Spleen (tissue), 11 donors: ENCODE measurements around the gene AP4B1. TPM values are rescaled to one million over a fixed set of nuclear protein-coding genes. Genes with fewer than 3 reads are reported as not detected.
A peak's percentile ranks its signal among the peaks of the same experiment; 100 is the strongest.
"Not testable (repeated sequence)": the region's sequence is repeated elsewhere in the genome, so short reads cannot be mapped to it uniquely, and the experiment has no call there.

Source experiments
- DNase-seq: peaks from one replicate; pipeline ENCODE4 v3.0.0-alpha.2; 2020
- H3K27ac ChIP-seq, 8 donors: fragments of 200-600 bp; sonication (generic) in 7 of 8; 1 replicate in 4 of 8; 2 replicates in 4 of 8; pipeline versions ENCODE4 v1.5.0 to v1.8.0; 2016 to 2021; ENCODE audit warnings: inconsistent platforms in 4 of 8, mild to moderate bottlenecking in 4 of 8, moderate library complexity in 1 of 8
- H3K27me3 ChIP-seq, 7 donors: fragments of 200-600 bp; sonication (generic) in 6 of 7; replicated peaks in 1 of 7; 1 replicate in 4 of 7; 2 replicates in 3 of 7; pipeline versions ENCODE4 v1.5.0 to v1.8.0; 2016 to 2021; ENCODE audit warnings: inconsistent platforms in 3 of 7, mild to moderate bottlenecking in 1 of 7
- H3K36me3 ChIP-seq, 6 donors: fragments of 200-600 bp; sonication (generic) in 5 of 6; 1 replicate in 4 of 6; 2 replicates in 2 of 6; pipeline versions ENCODE4 v1.5.0 to v1.8.0; 2016 to 2021; ENCODE audit warnings: inconsistent platforms in 2 of 6
- H3K4me1 ChIP-seq, 6 donors: fragments of 200-600 bp; sonication (generic) in 5 of 6; 1 replicate in 3 of 6; 2 replicates in 3 of 6; pipeline versions ENCODE4 v1.5.0 to v1.8.0; 2016 to 2021; ENCODE audit warnings: inconsistent platforms in 3 of 6
- H3K4me3 ChIP-seq, 8 donors: fragments of 200-600 bp; sonication (generic) in 7 of 8; 1 replicate in 4 of 8; 2 replicates in 4 of 8; pipeline versions ENCODE4 v1.5.0 to v1.8.0; 2016 to 2021; ENCODE audit warnings: inconsistent platforms in 4 of 8, mild to moderate bottlenecking in 4 of 8, moderate library complexity in 2 of 8
- H3K9me3 ChIP-seq, 8 donors: fragments of 200-600 bp; sonication (generic) in 7 of 8; 1 replicate in 4 of 8; 2 replicates in 4 of 8; pipeline versions ENCODE4 v1.5.0 to v1.8.0; 2016 to 2021; ENCODE audit warnings: inconsistent platforms in 4 of 8
- POLR2A ChIP-seq, 3 donors: fragments of 450-650 bp; IDR thresholded peaks; one replicate each; pipeline ENCODE4 v1.5.1; 2017; ENCODE audit warnings: antibody characterized with exemption in 3 of 3, mild to moderate bottlenecking in 1 of 3
- POLR2AphosphoS5 ChIP-seq, 3 donors: sonication (generic); formaldehyde crosslinking; IDR thresholded peaks; one replicate each; pipeline ENCODE4 v1.5.1; 2017; ENCODE audit warnings: antibody characterized with exemption in 3 of 3
- WGBS, 5 donors: extraction: QIAGEN DNeasy Blood & Tissue Kit in 3 of 5; methylation state at CpG; one replicate each; pipeline versions ENCODE4 v1.1.5 to v1.1.7; 2013 to 2018; 5-methylcytosine and 5-hydroxymethylcytosine counted together
- intact Hi-C: fragments of 100-400 bp; cut with DNase I; formaldehyde crosslinking; loops from one replicate; pipeline ENCODE4 v1.15.0; 2023; ENCODE audit warnings: low total_unique reads
- polyA plus RNA-seq, 3 donors: library from polyadenylated mRNA; stranded (reverse); fragments of 200-250 nt; gene quantifications; one replicate each; pipeline ENCODE4 v1.2.1, GENCODE V29; 2013
- total RNA-seq, 7 donors: library from RNA; depleted of rRNA in 3 of 7; stranded (reverse); fragments of >200 nt in 3 of 7; fragmentation: NEBNext Ultra II Directional in 4 of 7; extraction: Animal tissue kit (Norgen Biotek cat#: 25700) in 4 of 7; gene quantifications; one replicate each; pipeline versions ENCODE4 v1.1.0 to v1.2.1, GENCODE V29; 2016 to 2021
- TF ChIP-seq, protein P1 (sequence below), 11 experiments: fragments of 200-600 bp in 7 of 11; fragments of 450-650 bp in 4 of 11; sonication (generic) in 4 of 11; IDR thresholded peaks in 8 of 11; conservative IDR thresholded peaks in 3 of 11; 1 replicate in 7 of 11; 2 replicates in 4 of 11; pipeline versions ENCODE4 v1.4.0 to v1.8.0; 2016 to 2021; ENCODE audit warnings: antibody characterized with exemption in 11 of 11, inconsistent platforms in 4 of 11, mild to moderate bottlenecking in 1 of 11
- donor health status: healthy with polysubstance abuse.
- donor health status: DM: no; HTN: no; CAD: no; lungs with moderate emphysema.
- donor health status: DM: no; HTN: no; CAD: no.
- donor health status: Bipolar disorder and iron deficiency.
- donor health status: healthy.
- donor health status: DM: no; HTN: no; CAD: no.
- donor health status: DM: yes; HTN: yes; CAD: no.

The AP4B1 gene
- total and polyA plus RNA-seq, 10 donors = 23.9 to 58.0 (median 32.3) TPM

DNA sequence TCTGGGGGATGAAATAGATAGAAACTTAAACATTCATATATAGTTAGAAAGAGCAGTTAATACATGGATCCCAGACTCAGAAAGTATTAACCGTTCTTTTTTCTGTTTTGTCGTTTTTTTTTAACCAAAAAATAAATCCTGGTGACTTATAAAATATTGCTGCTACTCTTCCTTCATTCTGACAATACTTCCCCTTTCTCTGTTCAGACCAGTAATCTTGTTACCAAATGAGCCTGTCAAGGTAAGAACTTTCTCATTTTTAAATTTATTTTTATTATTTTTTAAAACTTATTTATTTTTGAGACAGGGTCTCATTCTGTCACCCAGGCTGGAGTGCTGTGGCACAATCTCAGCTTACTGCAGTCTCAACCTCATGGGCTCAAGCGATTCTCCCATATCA lies 46.8 kb downstream of the AP4B1 start:
- H3K27ac ChIP-seq = peak overlapping the region in 7 of 8 donors; percentile 12 to 80 (median 75)
- intact Hi-C loops = no loop called here
- H3K9me3 ChIP-seq = no peaks in the 10 kb centered on the region
- peaks cover 32 to 67% (median 56%) of the 10 kb centered on the region in 6 donors for H3K4me1 ChIP-seq
- peaks cover 0 to 46% (median 7%) of the 10 kb centered on the region in 6 donors for H3K36me3 ChIP-seq
- no peak overlapping the region for H3K4me3 ChIP-seq
- TF ChIP-seq POLR2A (IDR thresholded peaks at IDR 0.05) (no peak), POLR2AphosphoS5 (IDR thresholded peaks at IDR 0.05) (no peak)
- TF ChIP-seq, protein P1, sequence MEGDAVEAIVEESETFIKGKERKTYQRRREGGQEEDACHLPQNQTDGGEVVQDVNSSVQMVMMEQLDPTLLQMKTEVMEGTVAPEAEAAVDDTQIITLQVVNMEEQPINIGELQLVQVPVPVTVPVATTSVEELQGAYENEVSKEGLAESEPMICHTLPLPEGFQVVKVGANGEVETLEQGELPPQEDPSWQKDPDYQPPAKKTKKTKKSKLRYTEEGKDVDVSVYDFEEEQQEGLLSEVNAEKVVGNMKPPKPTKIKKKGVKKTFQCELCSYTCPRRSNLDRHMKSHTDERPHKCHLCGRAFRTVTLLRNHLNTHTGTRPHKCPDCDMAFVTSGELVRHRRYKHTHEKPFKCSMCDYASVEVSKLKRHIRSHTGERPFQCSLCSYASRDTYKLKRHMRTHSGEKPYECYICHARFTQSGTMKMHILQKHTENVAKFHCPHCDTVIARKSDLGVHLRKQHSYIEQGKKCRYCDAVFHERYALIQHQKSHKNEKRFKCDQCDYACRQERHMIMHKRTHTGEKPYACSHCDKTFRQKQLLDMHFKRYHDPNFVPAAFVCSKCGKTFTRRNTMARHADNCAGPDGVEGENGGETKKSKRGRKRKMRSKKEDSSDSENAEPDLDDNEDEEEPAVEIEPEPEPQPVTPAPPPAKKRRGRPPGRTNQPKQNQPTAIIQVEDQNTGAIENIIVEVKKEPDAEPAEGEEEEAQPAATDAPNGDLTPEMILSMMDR (IDR thresholded peaks at IDR 0.05 in 8 of 11, conservative IDR thresholded peaks at IDR 0.05 in 3 of 11) = no peak
- no peaks in the 10 kb centered on the region for H3K27me3 ChIP-seq
- DNase-seq = no peak
- 40 to 62% (median 51%) methylated on average over 3 of the region's 3 CpGs for WGBS, 5 donors

DNA sequence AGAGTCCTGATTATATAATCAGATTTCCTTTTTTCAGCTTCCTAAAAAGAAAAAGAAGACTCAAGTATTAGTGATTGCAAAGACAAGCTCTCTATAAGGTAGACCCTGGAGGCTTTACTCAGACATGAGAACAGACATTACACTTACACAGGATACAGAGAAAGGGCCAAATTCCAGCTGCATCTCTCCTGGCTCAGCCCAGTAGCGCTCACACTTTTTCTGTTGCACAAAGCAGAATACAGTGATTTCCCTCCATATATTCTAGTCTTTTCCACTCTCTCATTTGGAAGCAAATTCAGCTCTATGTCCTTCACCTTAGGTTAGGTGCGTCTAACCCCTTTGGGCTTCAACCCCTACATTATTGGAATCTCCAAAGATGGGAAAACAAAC lies 48.2 kb downstream of the AP4B1 start:
- Histone ChIP-seq H3K4me1 (peaks cover 30 to 56% (median 43%) of the 10 kb centered on the region in 6 donors), H3K4me3 (no peak overlapping the region), H3K27ac (peak overlapping the region in 1 of 8 donors; percentile 8), H3K27me3 (no peaks in the 10 kb centered on the region), H3K36me3 (peaks cover 0 to 60% (median 7%) of the 10 kb centered on the region in 6 donors), H3K9me3 (no peaks in the 10 kb centered on the region)
- DNase-seq = no peak
- 93 to 100% (median 95%) methylated on average over 2 of the region's 2 CpGs for WGBS, 5 donors
- intact Hi-C loops = no loop called here
- TF ChIP-seq POLR2AphosphoS5 (IDR thresholded peaks at IDR 0.05) = no peak
- TF ChIP-seq, protein P1 (IDR thresholded peaks at IDR 0.05 in 8 of 11, conservative IDR thresholded peaks at IDR 0.05 in 3 of 11) = no peak
- TF ChIP-seq POLR2A (IDR thresholded peaks at IDR 0.05) = no peak

DNA sequence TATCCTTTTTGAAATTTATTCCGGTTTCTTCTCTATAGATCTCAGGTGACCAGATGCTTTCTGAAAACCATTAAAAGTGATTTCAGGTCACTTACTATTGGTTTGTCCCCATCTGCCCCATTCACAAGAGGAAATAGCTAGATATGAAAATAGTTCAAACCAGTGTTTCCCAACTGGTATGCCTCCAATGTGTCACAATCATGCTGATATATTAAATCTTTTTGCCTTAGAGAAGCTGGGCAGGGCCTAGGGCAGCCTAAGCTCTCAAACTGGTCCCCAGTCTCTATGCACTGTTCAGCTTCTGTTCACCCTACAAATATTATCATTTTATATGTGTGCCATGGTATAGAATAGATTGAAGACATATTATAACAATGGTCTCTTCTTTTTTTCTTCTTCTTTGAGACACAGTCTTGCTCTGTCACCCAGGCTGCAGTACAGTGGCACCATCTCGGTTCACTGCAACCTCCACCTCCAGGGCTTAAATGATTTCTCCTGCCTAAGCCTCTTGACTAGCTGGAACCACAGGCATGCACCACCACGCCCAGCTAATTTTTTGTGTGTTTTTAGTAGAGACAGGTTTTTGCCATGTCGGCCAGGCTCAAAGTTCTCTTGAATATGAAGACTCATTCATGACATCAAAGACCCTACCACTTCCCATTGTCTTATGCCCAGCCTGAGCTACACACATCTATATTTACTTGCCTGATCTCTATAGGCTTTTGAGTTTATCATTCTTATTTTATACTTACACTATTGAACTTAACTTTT lies 48.8 kb downstream of the AP4B1 start:
- WGBS, 5 donors = 87 to 97% (median 95%) methylated on average over 4 of the region's 4 CpGs

DNA sequence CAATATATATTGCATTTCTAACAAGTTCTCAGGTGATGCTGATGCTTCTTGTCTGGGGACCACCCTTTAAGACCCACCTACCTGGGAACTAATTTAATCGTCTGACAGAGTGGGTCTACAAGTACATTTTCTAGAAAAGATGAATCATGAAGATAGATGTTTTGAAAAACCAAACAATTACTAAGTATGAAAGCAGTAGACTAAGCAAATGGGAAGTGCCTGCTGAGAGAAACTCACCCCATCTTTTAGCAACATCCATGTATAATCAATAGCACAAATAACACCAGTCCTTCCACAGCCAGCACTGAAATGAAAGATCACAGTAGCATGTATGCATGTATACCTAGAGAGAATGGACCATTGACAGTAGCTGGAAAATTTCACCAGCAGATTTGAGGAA lies 50.4 kb downstream of the AP4B1 start:
- TF ChIP-seq, protein P1 (IDR thresholded peaks at IDR 0.05 in 8 of 11, conservative IDR thresholded peaks at IDR 0.05 in 3 of 11) = no peak
- TF ChIP-seq POLR2A (IDR thresholded peaks at IDR 0.05) (no peak), POLR2AphosphoS5 (IDR thresholded peaks at IDR 0.05) (no peak)

More for the DNA sequence above, 48.8 kb downstream of the AP4B1 start:
- Histone ChIP-seq H3K36me3 (peaks cover 0 to 65% (median 7%) of the 10 kb centered on the region in 6 donors), H3K27me3 (no peaks in the 10 kb centered on the region), H3K9me3 (no peaks in the 10 kb centered on the region), H3K4me1 (peaks cover 26 to 55% (median 37%) of the 10 kb centered on the region in 6 donors), H3K4me3 (no peak overlapping the region), H3K27ac (peak overlapping the region in 1 of 8 donors; percentile 8)
- no peak for DNase-seq
- TF ChIP-seq, protein P1 (IDR thresholded peaks at IDR 0.05 in 8 of 11, conservative IDR thresholded peaks at IDR 0.05 in 3 of 11) = no peak
- TF ChIP-seq POLR2A (IDR thresholded peaks at IDR 0.05) (no peak), POLR2AphosphoS5 (IDR thresholded peaks at IDR 0.05) (no peak)
- intact Hi-C loops = no loop called here

DNA sequence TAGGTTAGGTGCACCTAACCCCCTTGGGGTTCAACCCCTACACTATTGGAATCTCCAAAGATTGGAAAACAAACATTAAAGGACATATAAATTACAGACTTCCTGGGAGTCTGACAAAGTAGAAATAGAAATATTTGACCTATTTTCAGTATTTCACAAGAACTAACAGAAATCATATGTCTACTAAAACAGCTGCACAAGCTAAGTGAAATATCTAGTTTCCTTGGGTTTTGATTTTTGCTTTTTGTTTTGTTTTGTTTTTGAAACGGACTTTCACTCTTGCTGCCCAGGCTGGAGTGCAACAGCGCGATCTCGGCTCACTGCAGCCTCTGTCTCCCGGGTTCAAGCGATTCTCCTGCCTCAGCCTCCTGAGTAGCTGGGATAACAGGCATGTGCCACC lies 51.9 kb downstream of the AP4B1 start:
- H3K27me3 ChIP-seq, H3K4me3 ChIP-seq, H3K9me3 ChIP-seq, intact Hi-C loops, DNase-seq: not testable (repeated sequence)
- Histone ChIP-seq H3K36me3 (peaks cover 0 to 84% (median 9%) of the 10 kb centered on the region in 6 donors), H3K4me1 (peaks cover 0 to 39% (median 9%) of the 10 kb centered on the region in 6 donors), H3K27ac (peak overlapping the region in 2 of 8 donors; percentile 18 to 43)
- WGBS, 5 donors = 71 to 96% (median 85%) methylated on average over 6 of the region's 6 CpGs

More for the DNA sequence above, 50.4 kb downstream of the AP4B1 start:
- H3K36me3 ChIP-seq = peaks cover 0 to 75% (median 7%) of the 10 kb centered on the region in 6 donors
- no peak overlapping the region for H3K27ac ChIP-seq
- no peaks in the 10 kb centered on the region for H3K9me3 ChIP-seq
- no peak overlapping the region for H3K4me3 ChIP-seq
- 35 to 81% (median 75%) methylated on average over 1 of the region's 1 CpG for WGBS, 5 donors
- H3K4me1 ChIP-seq = peaks cover 11 to 54% (median 25%) of the 10 kb centered on the region in 6 donors
- H3K27me3 ChIP-seq = no peaks in the 10 kb centered on the region
- intact Hi-C loops = no loop called here
- DNase-seq = no peak
